Uterus (tissue), 4 donors: ENCODE measurements around the gene CYP11A1. TPM values are rescaled to one million over a fixed set of nuclear protein-coding genes. Genes with fewer than 3 reads are reported as not detected.

ENCODE experiments used
- DNase-seq, 2 donors: peaks; one replicate each; pipeline ENCODE4 v3.0.0-alpha.2; 2019 to 2020
- H3K27ac ChIP-seq, 2 donors: fragments of 200-600 bp; sonication (generic); 1 replicate in 1 of 2; 2 replicates in 1 of 2; pipeline ENCODE4 v1.5.1; 2016 to 2018
- H3K27me3 ChIP-seq, 2 donors: fragments of 200-600 bp; sonication (generic); one replicate each; pipeline ENCODE4 v1.5.1; 2018 to 2019; ENCODE audit warnings: control low read depth in 1 of 2
- H3K36me3 ChIP-seq, 2 donors: fragments of 200-600 bp; sonication (generic); one replicate each; pipeline ENCODE4 v1.5.1; 2019; ENCODE audit warnings: control low read depth in 1 of 2
- H3K4me1 ChIP-seq, 2 donors: fragments of 200-600 bp; sonication (generic); one replicate each; pipeline ENCODE4 v1.5.1; 2018 to 2019; ENCODE audit warnings: control low read depth in 1 of 2
- H3K4me3 ChIP-seq, 2 donors: fragments of 200-600 bp; sonication (generic); 1 replicate in 1 of 2; 2 replicates in 1 of 2; pipeline ENCODE4 v1.5.1; 2018 to 2019; ENCODE audit warnings: mild to moderate bottlenecking in 1 of 2
- H3K9me3 ChIP-seq, 2 donors: fragments of 200-600 bp; sonication (generic); one replicate each; pipeline ENCODE4 v1.5.1; 2019; ENCODE audit warnings: control low read depth in 1 of 2
- CTCF ChIP-seq, 4 experiments: fragments of 200-600 bp in 2 of 4; fragments of 450-650 bp in 2 of 4; sonication (generic) in 2 of 4; IDR thresholded peaks; one replicate each; pipeline ENCODE4 v1.5.1; 2016 to 2019; ENCODE audit warnings: antibody characterized with exemption in 4 of 4, mild to moderate bottlenecking in 2 of 4, moderate library complexity in 1 of 4
- POLR2A ChIP-seq, 2 donors: fragments of 450-650 bp; IDR thresholded peaks; one replicate each; pipeline ENCODE4 v1.6.1; 2016; ENCODE audit warnings: antibody characterized with exemption in 2 of 2, mild to moderate bottlenecking in 1 of 2, moderate library complexity in 1 of 2
- intact Hi-C: fragments of 100-400 bp; cut with DNase I; formaldehyde crosslinking; loops from one replicate; pipeline ENCODE4 v1.15.1; 2023; ENCODE audit warnings: low total_unique reads
- total RNA-seq, 4 donors: library from RNA; depleted of rRNA in 3 of 4; stranded (reverse); fragments of >200 nt in 3 of 4; gene quantifications; one replicate each; pipeline versions ENCODE4 v1.1.0 to v1.2.4, GENCODE V29; 2014 to 2023
- donor health status: DM: yes; HTN: yes; CAD: no.

Gene CYP11A1
- total RNA-seq, 4 donors from 2014 or later, result 1.1 to 2.3 TPM; not detected in 2

- intact Hi-C loops, result no loop called here
- H3K27me3 ChIP-seq, result no peaks in the 10 kb centered on the region
- H3K36me3 ChIP-seq, result no peaks in the 10 kb centered on the region
- H3K4me3 ChIP-seq, result no peak overlapping the region
- H3K9me3 ChIP-seq, result no peaks in the 10 kb centered on the region
- no peak for DNase-seq
- H3K27ac ChIP-seq, result no peak overlapping the region
- TF ChIP-seq POLR2A (IDR thresholded peaks at IDR 0.05), result no peak
- TF ChIP-seq CTCF (IDR thresholded peaks at IDR 0.05), result no peak
- no peaks in the 10 kb centered on the region for H3K4me1 ChIP-seq
Measured at GRCh38 chr15:74400915-74401757, 33.7 kb upstream of the CYP11A1 start.

GRCh38 chr15:74400313-74400860 lies 32.9 kb upstream of the CYP11A1 start:
- H3K27me3 ChIP-seq, result no peaks in the 10 kb centered on the region
- intact Hi-C loops, result no loop called here
- TF ChIP-seq CTCF (IDR thresholded peaks at IDR 0.05) (no peak), POLR2A (IDR thresholded peaks at IDR 0.05) (no peak)

DNA sequence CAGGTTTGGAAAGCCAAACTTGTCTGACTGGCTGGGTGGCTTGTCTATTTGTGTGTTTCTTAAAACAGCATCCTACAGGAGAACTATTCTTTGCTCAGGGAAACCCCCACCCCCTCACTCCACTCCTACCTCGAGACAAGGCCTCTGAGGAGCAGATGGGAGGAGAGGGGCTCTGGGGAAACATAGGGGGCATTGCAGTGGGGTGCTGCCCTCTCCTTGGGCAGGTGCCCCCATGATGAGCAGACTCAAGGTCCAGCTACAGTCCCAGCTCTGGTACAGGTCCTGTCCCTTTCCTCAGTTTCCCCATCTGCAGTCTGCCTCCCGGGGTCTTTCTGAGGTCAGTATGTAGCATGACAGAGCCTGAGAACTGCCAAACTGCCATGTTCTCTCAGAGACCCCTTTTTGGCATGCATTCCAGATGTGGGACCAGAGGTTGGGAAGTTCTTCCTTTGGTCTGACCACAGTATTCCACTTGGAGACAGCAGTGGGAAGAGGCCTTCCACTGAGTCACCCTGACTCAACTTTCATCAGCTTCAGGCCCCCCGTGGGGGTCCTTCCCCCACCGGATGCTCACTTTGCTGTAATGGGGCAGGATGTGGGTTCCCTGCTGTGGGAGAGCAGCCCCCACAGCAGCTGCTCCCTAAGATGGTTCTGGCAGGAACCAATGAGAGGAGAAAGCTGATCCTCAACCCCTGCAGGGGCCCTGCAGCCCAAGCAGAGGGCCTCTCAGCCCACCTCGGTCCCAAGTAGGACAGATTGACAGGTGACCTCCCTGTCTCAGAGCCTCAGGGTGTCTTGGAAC lies 32.3 kb upstream of the CYP11A1 start:
- Histone ChIP-seq H3K9me3 (no peaks in the 10 kb centered on the region), H3K27ac (no peak overlapping the region), H3K4me3 (no peak overlapping the region), H3K27me3 (no peaks in the 10 kb centered on the region), H3K4me1 (no peaks in the 10 kb centered on the region), H3K36me3 (no peaks in the 10 kb centered on the region)
- no peak for DNase-seq
- no peak for TF ChIP-seq CTCF (IDR thresholded peaks at IDR 0.05)
- no peak for TF ChIP-seq POLR2A (IDR thresholded peaks at IDR 0.05)
- intact Hi-C loops, result no loop called here

More at GRCh38 chr15:74400313-74400860, 32.9 kb upstream of the CYP11A1 start:
- DNase-seq, result no peak
- Histone ChIP-seq H3K9me3 (no peaks in the 10 kb centered on the region), H3K4me3 (no peak overlapping the region), H3K27ac (no peak overlapping the region), H3K4me1 (no peaks in the 10 kb centered on the region), H3K36me3 (no peaks in the 10 kb centered on the region)

GRCh38 chr15:74399100-74399499 lies 31.7 kb upstream of the CYP11A1 start:
- no peaks in the 10 kb centered on the region for H3K4me1 ChIP-seq
- DNase-seq, result no peak
- H3K27ac ChIP-seq, result no peak overlapping the region
- no peak for TF ChIP-seq POLR2A (IDR thresholded peaks at IDR 0.05)
- TF ChIP-seq CTCF (IDR thresholded peaks at IDR 0.05), result no peak
- no peaks in the 10 kb centered on the region for H3K27me3 ChIP-seq
- H3K9me3 ChIP-seq, result no peaks in the 10 kb centered on the region
- no peak overlapping the region for H3K4me3 ChIP-seq
- H3K36me3 ChIP-seq, result no peaks in the 10 kb centered on the region
- intact Hi-C loops, result no loop called here

DNA sequence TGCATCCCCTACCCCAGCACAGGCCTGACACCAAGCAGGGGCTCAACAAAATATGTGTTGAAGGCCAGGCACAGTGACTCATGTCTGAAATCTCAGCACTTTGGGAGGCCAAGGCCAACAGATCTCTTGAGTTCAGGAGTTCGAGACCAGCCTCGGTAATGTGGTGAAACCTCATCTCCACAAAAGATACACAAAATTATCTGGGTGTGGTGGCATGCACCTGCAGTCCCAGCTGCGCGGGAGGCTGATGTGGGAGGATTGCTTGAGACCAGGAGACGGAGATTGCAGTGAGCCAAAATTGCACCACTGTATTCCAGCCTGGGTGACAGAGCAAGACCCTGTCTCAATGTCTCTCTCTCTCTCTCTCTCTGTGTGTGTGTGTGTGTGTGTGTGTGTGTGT lies 30.7 kb upstream of the CYP11A1 start:
- no peak for DNase-seq
- TF ChIP-seq POLR2A (IDR thresholded peaks at IDR 0.05), result no peak
- TF ChIP-seq CTCF (IDR thresholded peaks at IDR 0.05), result no peak
- intact Hi-C loops, result no loop called here
- H3K4me1 ChIP-seq, result no peaks in the 10 kb centered on the region
- no peak overlapping the region for H3K4me3 ChIP-seq
- no peaks in the 10 kb centered on the region for H3K9me3 ChIP-seq
- no peak overlapping the region for H3K27ac ChIP-seq
- H3K36me3 ChIP-seq, result no peaks in the 10 kb centered on the region
- no peaks in the 10 kb centered on the region for H3K27me3 ChIP-seq
